Measurements from ENCODE around the gene TBCC. TPM values are rescaled to one million over a fixed set of nuclear protein-coding genes. Genes with fewer than 3 reads are reported as not detected.

TBCC gene
- total and polyA plus RNA-seq, 2 of the 8 experiments (the other 6 are each of a cell fraction or from before 2014, with no cell fraction given), result 22.7 to 25.5 TPM

GRCh38 chr6:42764911-42765648 lies 19.2 kb upstream of the TBCC start:
- Histone ChIP-seq H3K4me1 (replicated peaks in 1 of 4; ENCODE audit: control insufficient read depth in 3 of 4, insufficient read depth in 4 of 4, low read length in 3 of 4) (peaks cover 0 to 6% (median 3%) of the 10 kb centered on the region in 4 experiments; a peak in 1 of 7 replicates), H4K20me1 (replicated peaks in 1 of 2; ENCODE audit: control insufficient read depth in 1 of 2, insufficient read depth in 2 of 2, low read length in 2 of 2) (no peaks in the 10 kb centered on the region), H3K4me3 (ENCODE audit: extremely low read depth in 1 of 4, insufficient read depth in 2 of 4, low read depth in 3 of 4, low read length in 4 of 4) (no peak overlapping the region), H3K18ac (ENCODE audit: extremely low read depth, low read length) (no peak overlapping the region), H2BK120ac (replicated peaks; ENCODE audit: low read depth, low read length) (no peak overlapping the region), H3K9ac (replicated peaks in 1 of 4; ENCODE audit: extremely low read depth in 1 of 4, low read depth in 3 of 4, low read length in 3 of 4) (no peak overlapping the region), H4K5ac (ENCODE audit: insufficient read length, low read depth, low read length) (no peak overlapping the region), H3K79me2 (ENCODE audit: control insufficient read depth in 1 of 2, insufficient read depth in 2 of 2, low read length in 2 of 2) (no peaks in the 10 kb centered on the region), H3K79me1 (ENCODE audit: low read depth, low read length) (peaks cover 2% of the 10 kb centered on the region), H2BK12ac (ENCODE audit: low read depth, low read length) (no peak overlapping the region), H3K36me3 (ENCODE audit: control insufficient read depth in 2 of 4, insufficient read depth in 4 of 4, low read length in 3 of 4) (no peaks in the 10 kb centered on the region; a peak in 2 of 8 replicates), H3K56ac (replicated peaks; ENCODE audit: insufficient read length, low read depth, low read length) (no peak overlapping the region), H3K4ac (replicated peaks; ENCODE audit: insufficient read length, low read depth, low read length) (no peak overlapping the region), H3K14ac (ENCODE audit: insufficient read length) (no peak overlapping the region), H4K91ac (replicated peaks; ENCODE audit: insufficient read length, low read length) (no peak overlapping the region), H3K23ac (ENCODE audit: insufficient read length) (no peak overlapping the region), H2BK15ac (ENCODE audit: low read length) (no peak overlapping the region), H2BK5ac (ENCODE audit: low read depth, low read length) (no peak overlapping the region), H2AK5ac (ENCODE audit: low read depth, low read length) (no peak overlapping the region), H3K27ac (ENCODE audit: low read depth, low read length) (no peak overlapping the region), H2AFZ (ENCODE audit: low read length) (no peak overlapping the region), H3K27me3 (replicated peaks in 1 of 4; ENCODE audit: control insufficient read depth in 3 of 4, extremely low read depth in 1 of 4, insufficient read depth in 3 of 4, low read length in 3 of 4) (no peaks in the 10 kb centered on the region; a peak in 1 of 7 replicates), H4K8ac (ENCODE audit: extremely low read depth, insufficient read depth, low read length) (no peak overlapping the region), H2BK20ac (ENCODE audit: low read length) (no peak overlapping the region), H3K4me2 (ENCODE audit: insufficient read depth in 1 of 2, low read depth in 2 of 2, low read length in 2 of 2) (no peak overlapping the region), H3K23me2 (ENCODE audit: low read depth, low read length) (no peaks in the 10 kb centered on the region), H3K9me3 (ENCODE audit: insufficient read depth in 2 of 2, low read depth in 1 of 2, low read length in 1 of 2) (no peaks in the 10 kb centered on the region)
- no peak for FAIRE-seq
- DNase-seq (ENCODE audit: low read depth in 1 of 2, low spot score in 2 of 2), result no peak
- ChIA-PET CTCF (ENCODE audit: partially characterized antibody) (interaction anchor here (0.6 kb wide), 2 partner anchors 89 to 1393 kb away, joined by 3 read pairs; no protein-coding TSS in a partner anchor), POLR2A (ENCODE audit: partially characterized antibody) (interaction anchor here (0.9 to 16.3 kb wide), 3 partner anchors 10 to 20 kb away, joined by 3 to 268 read pairs (median 61); partner anchors contain the start of genes BICRAL and TBCC)
- WGBS, 2 experiments (ENCODE audit: extremely low coverage in 1 of 2, insufficient coverage in 1 of 2, insufficient read length in 1 of 2, insufficient replicate concordance in 2 of 2, low coverage in 1 of 2, low lambda C conversion rate in 2 of 2, missing lambda C conversion rate in 1 of 2), result 89% methylated on average over 9 of the region's 9 CpGs; no CpG with 5 or more reads in 1 of the 2 experiments
- no peak for TF ChIP-seq EGR1 (IDR thresholded peaks at IDR 0.05; ENCODE audit: borderline replicate concordance, low read depth, low read length)
- no peak for TF ChIP-seq ATF3 (IDR thresholded peaks at IDR 0.05; ENCODE audit: insufficient read depth, low read depth, low read length)
- no peak for TF ChIP-seq SRF (IDR thresholded peaks at IDR 0.05; ENCODE audit: low read depth, low read length)
- no peak for TF ChIP-seq MAFK (IDR thresholded peaks at IDR 0.05; ENCODE audit: low read depth, low read length)
- TF ChIP-seq, protein P1, sequence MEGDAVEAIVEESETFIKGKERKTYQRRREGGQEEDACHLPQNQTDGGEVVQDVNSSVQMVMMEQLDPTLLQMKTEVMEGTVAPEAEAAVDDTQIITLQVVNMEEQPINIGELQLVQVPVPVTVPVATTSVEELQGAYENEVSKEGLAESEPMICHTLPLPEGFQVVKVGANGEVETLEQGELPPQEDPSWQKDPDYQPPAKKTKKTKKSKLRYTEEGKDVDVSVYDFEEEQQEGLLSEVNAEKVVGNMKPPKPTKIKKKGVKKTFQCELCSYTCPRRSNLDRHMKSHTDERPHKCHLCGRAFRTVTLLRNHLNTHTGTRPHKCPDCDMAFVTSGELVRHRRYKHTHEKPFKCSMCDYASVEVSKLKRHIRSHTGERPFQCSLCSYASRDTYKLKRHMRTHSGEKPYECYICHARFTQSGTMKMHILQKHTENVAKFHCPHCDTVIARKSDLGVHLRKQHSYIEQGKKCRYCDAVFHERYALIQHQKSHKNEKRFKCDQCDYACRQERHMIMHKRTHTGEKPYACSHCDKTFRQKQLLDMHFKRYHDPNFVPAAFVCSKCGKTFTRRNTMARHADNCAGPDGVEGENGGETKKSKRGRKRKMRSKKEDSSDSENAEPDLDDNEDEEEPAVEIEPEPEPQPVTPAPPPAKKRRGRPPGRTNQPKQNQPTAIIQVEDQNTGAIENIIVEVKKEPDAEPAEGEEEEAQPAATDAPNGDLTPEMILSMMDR (IDR thresholded peaks at IDR 0.05; ENCODE audit: control extremely low read depth in 1 of 3, insufficient read depth in 1 of 3, low read depth in 1 of 3, low read length in 3 of 3), result no peak
- no peak for TF ChIP-seq CHD1 (IDR thresholded peaks at IDR 0.05; ENCODE audit: low read depth, low read length)
- TF ChIP-seq EZH2 (IDR thresholded peaks at IDR 0.05; ENCODE audit: low read depth, low read length, severe bottlenecking), result no peak
- no peak for TF ChIP-seq TEAD4 (IDR thresholded peaks at IDR 0.05; ENCODE audit: low read depth, low read length)
